ENCODE measurements around the gene BRSK1.

- no peak for TF ChIP-seq GATA2 (IDR thresholded peaks at IDR 0.05; ENCODE audit: low read depth, low read length)
- no peak for TF ChIP-seq GATA3 (IDR thresholded peaks at IDR 0.05; ENCODE audit: low read depth, low read length)
These were observed 7.7 kb upstream of the BRSK1 start for GRCh38 chr19:55275851-55276719.
